B cell (primary cell): Measurements from ENCODE around the gene PCSK7. TPM values are rescaled to one million over a fixed set of nuclear protein-coding genes. Genes with fewer than 3 reads are reported as not detected.

Experiments
- ATAC-seq: fragments of 200-7000 bp; cut with Tn5 transposase; one replicate; pipeline ENCODE4 v1.10.0; 2021; ENCODE audit warnings: low read depth, mild to moderate bottlenecking, moderate number of reproducible peaks, moderate library complexity
- CTCF ChIA-PET: fragments of 350-600 bp; sonication (Branson Sonifier 250); formaldehyde crosslinking; loops from one replicate; lab custom pipeline; 2021; ENCODE audit warnings: antibody characterized with exemption, inconsistent platforms; lab: Charles Lee
- POLR2A ChIA-PET: fragments of 350-600 bp; sonication (Branson Sonifier 250); formaldehyde crosslinking; loops from one replicate; lab custom pipeline; 2021; ENCODE audit warnings: antibody characterized with exemption; lab: Charles Lee
- DNase-seq: peaks from one replicate; pipeline ENCODE4 v3.0.0; 2013
- H2AFZ ChIP-seq: 2 replicates; pipeline ENCODE4 v1.6.1; 2012; ENCODE audit warnings: mild to moderate bottlenecking, low read depth, low read length; ENCODE audit not compliant: insufficient read depth, poor library complexity, severe bottlenecking
- H3K27ac ChIP-seq, 2 donors: 1 replicate in 1 of 2; 2 replicates in 1 of 2; pipeline ENCODE4 v1.5.1; 2012 to 2013; ENCODE audit warnings: low read length in 2 of 2, mild to moderate bottlenecking in 2 of 2, moderate library complexity in 1 of 2
- H3K27me3 ChIP-seq, 4 experiments: fragments of 200-600 bp in 1 of 4; sonication (generic) in 1 of 4; replicated peaks in 1 of 4; 1 replicate in 2 of 4; 2 replicates in 2 of 4; pipeline versions ENCODE4 v1.6.1 to v1.7.0; 2013 to 2016; ENCODE audit warnings: low read length in 3 of 4, mild to moderate bottlenecking in 2 of 4, mixed read lengths in 1 of 4, moderate library complexity in 1 of 4; ENCODE audit not compliant: insufficient read depth in 4 of 4, control insufficient read depth in 3 of 4; ENCODE audit errors: control extremely low read depth in 1 of 4
- H3K36me3 ChIP-seq, 2 experiments: replicated peaks in 1 of 2; 1 replicate in 1 of 2; 2 replicates in 1 of 2; pipeline versions ENCODE4 v1.6.1 to v1.7.1; 2013; ENCODE audit warnings: low read length in 1 of 2; ENCODE audit not compliant: insufficient read depth in 2 of 2, control insufficient read depth in 1 of 2; ENCODE audit errors: control extremely low read depth in 1 of 2, extremely low read depth in 1 of 2
- H3K4me1 ChIP-seq, 2 donors: fragments of 200-600 bp in 1 of 2; sonication (generic) in 1 of 2; 1 replicate in 1 of 2; 2 replicates in 1 of 2; pipeline versions ENCODE4 v1.5.1 to v1.6.1; 2013 to 2017; ENCODE audit warnings: low read length in 2 of 2; ENCODE audit not compliant: control insufficient read depth in 2 of 2, insufficient read depth in 2 of 2
- H3K4me2 ChIP-seq: replicated peaks from 2 replicates; pipeline ENCODE3; 2012; ENCODE audit warnings: mild to moderate bottlenecking, low read depth, low read length; ENCODE audit not compliant: poor library complexity, severe bottlenecking
- H3K4me3 ChIP-seq, 5 experiments: fragments of 200-600 bp in 1 of 5; sonication (generic) in 1 of 5; 1 replicate in 3 of 5; 2 replicates in 2 of 5; pipeline versions ENCODE4 v1.5.1 to v1.7.0; 2011 to 2016; ENCODE audit warnings: low read length in 4 of 5, mild to moderate bottlenecking in 4 of 5, low read depth in 2 of 5, control low read depth in 1 of 5, moderate library complexity in 1 of 5; ENCODE audit not compliant: insufficient read depth in 1 of 5; ENCODE audit errors: control extremely low read depth in 1 of 5, extremely low read depth in 1 of 5
- H3K79me2 ChIP-seq: fragments of 200-600 bp; sonication (generic); one replicate; pipeline ENCODE4 v1.6.0; 2016; ENCODE audit warnings: low read length; ENCODE audit not compliant: control insufficient read depth, insufficient read depth
- H3K9ac ChIP-seq: fragments of 200-600 bp; sonication (generic); 2 replicates; pipeline ENCODE4 v1.6.1; 2017; ENCODE audit warnings: mild to moderate bottlenecking, low read length, moderate library complexity
- H3K9me3 ChIP-seq, 3 donors: one replicate each; pipeline versions ENCODE4 v1.6.1 to v1.7.1; 2013; ENCODE audit warnings: low read length in 2 of 3; ENCODE audit not compliant: control insufficient read depth in 2 of 3, insufficient read depth in 1 of 3; ENCODE audit errors: control extremely low read depth in 1 of 3
- H4K20me1 ChIP-seq: 2 replicates; pipeline ENCODE4 v1.6.0; 2012; ENCODE audit warnings: mild to moderate bottlenecking, low read length; ENCODE audit not compliant: insufficient read depth, control insufficient read depth, poor library complexity, severe bottlenecking
- H3K27ac Mint-ChIP-seq: one replicate; pipeline ENCODE4 v1.8.0; 2021; ENCODE audit warnings: mixed read lengths
- H3K27me3 Mint-ChIP-seq: one replicate; pipeline ENCODE4 v1.8.0; 2021; ENCODE audit warnings: mixed read lengths
- H3K4me1 Mint-ChIP-seq: one replicate; pipeline ENCODE4 v1.8.0; 2021; ENCODE audit warnings: mixed read lengths
- H3K4me3 Mint-ChIP-seq: one replicate; pipeline ENCODE4 v1.8.0; 2021; ENCODE audit warnings: mixed read lengths
- H3K9me3 Mint-ChIP-seq: one replicate; pipeline ENCODE4 v1.8.0; 2022; ENCODE audit warnings: mixed read lengths; ENCODE audit not compliant: insufficient read depth
- CTCF ChIP-seq: fragments of 200-600 bp; IDR thresholded peaks from one replicate; pipeline ENCODE4 v1.8.0; 2022; ENCODE audit warnings: antibody characterized with exemption, mild to moderate bottlenecking
- EZH2 ChIP-seq: IDR thresholded peaks from 2 replicates; pipeline ENCODE4 v1.6.1; 2012; ENCODE audit warnings: borderline replicate concordance, low read depth, mild to moderate bottlenecking, moderate library complexity, low read length; ENCODE audit not compliant: insufficient read depth, poor library complexity, severe bottlenecking
- WGBS: methylation state at CpG from one replicate; pipeline ENCODE4 v1.1.5; 2013; ENCODE audit warnings: missing lambda C conversion rate; ENCODE audit not compliant: insufficient coverage; 5-methylcytosine and 5-hydroxymethylcytosine counted together
- intact Hi-C: fragments of 100-400 bp; cut with micrococcal nuclease; formaldehyde crosslinking; loops from one replicate; pipeline ENCODE4 v1.10.0; 2022
- polyA plus RNA-seq: library from polyadenylated mRNA; depleted of rRNA; stranded (reverse); fragments of >200 nt; gene quantifications from 2 replicates; pipeline ENCODE4 v1.2.3, GENCODE V29; 2012
- total RNA-seq, 2 donors: library from RNA; stranded (reverse); fragments of 120-200 nt in 1 of 2; gene quantifications; 1 replicate in 1 of 2; 2 replicates in 1 of 2; pipeline versions ENCODE4 v1.2.3 to v1.2.4, GENCODE V29; 2013 to 2022

PCSK7 gene
- total and polyA plus RNA-seq, 2 donors (not counting 1 experiment from before 2014, with no cell fraction given) = 203 to 283 TPM

DNA sequence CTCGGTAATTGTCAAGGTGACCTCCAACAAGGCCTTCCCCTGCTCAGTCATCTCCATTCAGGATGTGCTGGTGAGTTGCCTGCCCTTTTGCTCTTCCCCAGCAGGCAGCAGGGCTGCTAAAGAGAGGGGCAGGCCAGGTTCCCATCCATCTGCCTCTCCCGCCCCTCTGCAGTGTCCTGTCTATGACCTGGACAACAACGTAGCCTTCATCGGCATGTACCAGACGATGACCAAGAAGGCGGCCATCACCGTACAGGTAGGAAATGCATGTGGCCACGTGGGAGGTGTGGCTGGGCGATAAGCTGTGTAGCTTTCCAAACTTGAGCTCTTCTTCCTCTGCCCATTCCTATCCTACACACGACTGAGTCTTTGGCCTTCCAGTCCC is 49.3 kb downstream of the PCSK7 start:
- Mint-ChIP-seq H3K9me3 (no peaks in the 10 kb centered on the region), H3K4me3 (no peak overlapping the region), H3K4me1 (peaks cover 66% of the 10 kb centered on the region), H3K27ac (peak overlapping the region; percentile 37), H3K27me3 (no peaks in the 10 kb centered on the region)
- H3K4me3 ChIP-seq = no peak overlapping the region
- H2AFZ ChIP-seq = no peak overlapping the region
- TF ChIP-seq CTCF (no peak), EZH2 (no peak)
- peaks cover 0 to 45% of the 10 kb centered on the region in 2 experiments for H3K36me3 ChIP-seq
- intact Hi-C loops = no loop called here
- H3K27ac ChIP-seq = no peak overlapping the region
- ATAC-seq (no peak), DNase-seq (no peak)
- no peaks in the 10 kb centered on the region for H3K27me3 ChIP-seq
- no peaks in the 10 kb centered on the region for H3K9me3 ChIP-seq
- no peak overlapping the region for H3K4me2 ChIP-seq
- CTCF ChIA-PET = interaction anchor here (1.1 to 14.8 kb wide), 5 partner anchors 10 to 41 kb away, joined by 4 to 309 read pairs (median 26); partner anchors contain the start of genes PAFAH1B2, PCSK7 and RNF214
- WGBS = 91% methylated on average over 8 of the region's 10 CpGs
- H3K79me2 ChIP-seq = peaks cover 42% of the 10 kb centered on the region
- peaks cover 52 to 68% of the 10 kb centered on the region in 2 donors for H3K4me1 ChIP-seq
- POLR2A ChIA-PET = interaction anchor here (1.2 to 3.0 kb wide), 2 partner anchors 23 to 44 kb away, joined by 3 to 12 read pairs; no protein-coding TSS in a partner anchor
- no peaks in the 10 kb centered on the region for H4K20me1 ChIP-seq
- H3K9ac ChIP-seq = no peak overlapping the region
